ENCODE measurements around the gene COQ10A.

- TF ChIP-seq EZH2 (IDR thresholded peaks at IDR 0.05) (no peak), POLR2AphosphoS5 (IDR thresholded peaks at IDR 0.05; ENCODE audit: borderline replicate concordance, low read depth, low read length) (no peak), FOXP2 (optimal IDR thresholded peaks at IDR 0.05; ENCODE audit: control extremely low read depth, extremely low read length, insufficient read depth) (no peak)
Observed at GRCh38 chr12:56308714-56309113, 42.0 kb downstream of the COQ10A start.

All from SK-N-MC (cell line).